Activated B cell treated with CpG ODN at 0.5 μM for 24 hours (primary cell): ENCODE results near the gene IL17RC. TPM values are rescaled to one million over a fixed set of nuclear protein-coding genes. Genes with fewer than 3 reads are reported as not detected.
A peak's percentile ranks its signal among the peaks of the same experiment; 100 is the strongest.

Source experiments
- ATAC-seq: fragments of 200-7000 bp; cut with Tn5 transposase; one replicate; pipeline ENCODE4 v1.10.0; 2021; ENCODE audit warnings: low read depth, mild to moderate bottlenecking, moderate library complexity
- CTCF ChIA-PET: fragments of 350-600 bp; sonication (Branson Sonifier 250); formaldehyde crosslinking; loops from one replicate; lab custom pipeline; 2021; ENCODE audit warnings: antibody characterized with exemption; lab: Charles Lee
- POLR2A ChIA-PET: fragments of 350-600 bp; sonication (Branson Sonifier 250); formaldehyde crosslinking; loops from one replicate; lab custom pipeline; 2021; ENCODE audit warnings: antibody characterized with exemption; lab: Charles Lee
- DNase-seq: peaks from one replicate; pipeline ENCODE4 v3.0.0; 2022
- H3K27ac Mint-ChIP-seq: one replicate; pipeline ENCODE4 v1.8.0; 2020; ENCODE audit warnings: mixed read lengths
- H3K27me3 Mint-ChIP-seq: one replicate; pipeline ENCODE4 v1.8.0; 2021; ENCODE audit warnings: mixed read lengths
- H3K36me3 Mint-ChIP-seq: one replicate; pipeline ENCODE4 v1.8.0; 2021; ENCODE audit warnings: low read depth, mixed read lengths
- H3K4me1 Mint-ChIP-seq: one replicate; pipeline ENCODE4 v1.8.0; 2021; ENCODE audit warnings: mixed read lengths
- H3K4me3 Mint-ChIP-seq: one replicate; pipeline ENCODE4 v1.8.0; 2020; ENCODE audit warnings: mild to moderate bottlenecking, mixed read lengths
- H3K9me3 Mint-ChIP-seq: one replicate; pipeline ENCODE4 v1.8.0; 2020; ENCODE audit warnings: mixed read lengths
- CTCF ChIP-seq: fragments of 200-600 bp; IDR thresholded peaks from one replicate; pipeline ENCODE4 v1.8.0; 2022; ENCODE audit warnings: antibody characterized with exemption, mild to moderate bottlenecking
- intact Hi-C: fragments of 100-400 bp; cut with micrococcal nuclease; formaldehyde crosslinking; loops from one replicate; pipeline ENCODE4 v1.15.1; 2024
- total RNA-seq: library from RNA; stranded (reverse); gene quantifications from 2 replicates; pipeline ENCODE4 v1.2.3, GENCODE V29; 2022

IL17RC gene
- total RNA-seq, 1 donor from 2014 or later, result 0.11 TPM

GRCh38 chr3:9951126-9951525, 34.2 kb downstream of the IL17RC start:
- no peak overlapping the region for H3K27ac Mint-ChIP-seq
- peaks cover 17% of the 10 kb centered on the region for H3K4me1 Mint-ChIP-seq
- CTCF ChIA-PET, result no interaction called here
- H3K36me3 Mint-ChIP-seq, result no peaks in the 10 kb centered on the region
- POLR2A ChIA-PET, result interaction anchor here (0.6 to 2.4 kb wide), 3 partner anchors 18 to 1334 kb away, joined by 6 to 20 read pairs (median 9); partner anchors contain the start of genes CRELD1 and JAGN1
- no peak for DNase-seq
- ATAC-seq, result no peak
- H3K4me3 Mint-ChIP-seq, result peak overlapping the region; percentile 85
- no peaks in the 10 kb centered on the region for H3K9me3 Mint-ChIP-seq
- intact Hi-C loops, result no loop called here
- no peaks in the 10 kb centered on the region for H3K27me3 Mint-ChIP-seq
- TF ChIP-seq CTCF, result no peak

- Mint-ChIP-seq H3K9me3 (no peaks in the 10 kb centered on the region), H3K27me3 (no peaks in the 10 kb centered on the region), H3K27ac (no peak overlapping the region), H3K36me3 (no peaks in the 10 kb centered on the region), H3K4me3 (peak overlapping the region; percentile 85), H3K4me1 (peaks cover 15% of the 10 kb centered on the region)
- intact Hi-C loops, result no loop called here
- no peak for TF ChIP-seq CTCF
- DNase-seq, result no peak
- ChIA-PET CTCF (interaction anchor here (0.8 kb wide), 1 partner anchor 20 kb away, joined by 3 read pairs; no protein-coding TSS in a partner anchor), POLR2A (interaction anchor here (0.6 to 2.4 kb wide), 7 partner anchors 17 to 1334 kb away, joined by 3 to 20 read pairs (median 6); partner anchors contain the start of genes CRELD1, EMC3, JAGN1 and TATDN2)
- no peak for ATAC-seq
Measured at GRCh38 chr3:9951598-9951961, 34.7 kb downstream of the IL17RC start.

- H3K9me3 Mint-ChIP-seq, result no peaks in the 10 kb centered on the region
- no peaks in the 10 kb centered on the region for H3K27me3 Mint-ChIP-seq
- intact Hi-C loops, result loop anchor here (1.0 to 2.0 kb wide), 4 partner anchors 19 to 296 kb away; partner anchors contain the start of genes CRELD1, EMC3 and TATDN2
- H3K36me3 Mint-ChIP-seq, result no peaks in the 10 kb centered on the region
- H3K4me3 Mint-ChIP-seq, result peak within 1 kb of the TSS; percentile 85
- no peak for TF ChIP-seq CTCF
- H3K27ac Mint-ChIP-seq, result no peak within 1 kb of the TSS
- ATAC-seq, result peak; percentile 90
- ChIA-PET CTCF (interaction anchor here (0.6 to 0.9 kb wide), 3 partner anchors 20 to 35 kb away, joined by 3 to 4 read pairs (median 3); partner anchors contain the start of gene EMC3), POLR2A (interaction anchor here (0.6 to 2.4 kb wide), 6 partner anchors 18 to 296 kb away, joined by 3 to 20 read pairs (median 6); partner anchors contain the start of genes CRELD1, EMC3, JAGN1 and TATDN2)
- H3K4me1 Mint-ChIP-seq, result peaks cover 15% of the 10 kb centered on the region
- DNase-seq, result peak; percentile 41
Measured at GRCh38 chr3:9951962-9952805, 35.3 kb downstream of the IL17RC start, which contains the start of gene PRRT3. TSS of gene PRRT3 (minus strand) at chr3:9952408. CDS start at chr3:9950115, 2,293 bp downstream.

- H3K27ac Mint-ChIP-seq, result no peak overlapping the region
Measured at GRCh38 chr3:9955067-9955502, 38.2 kb downstream of the IL17RC start.

More at GRCh38 chr3:9955067-9955502, 38.2 kb downstream of the IL17RC start:
- Mint-ChIP-seq H3K4me1 (peaks cover 15% of the 10 kb centered on the region), H3K4me3 (no peak overlapping the region), H3K27me3 (no peaks in the 10 kb centered on the region), H3K9me3 (no peaks in the 10 kb centered on the region), H3K36me3 (no peaks in the 10 kb centered on the region)
- no peak for DNase-seq
- no peak for ATAC-seq
- intact Hi-C loops, result no loop called here
- no peak for TF ChIP-seq CTCF
- CTCF ChIA-PET, result no interaction called here
- POLR2A ChIA-PET, result interaction anchor here (0.6 to 3.7 kb wide), 2 partner anchors 22 to 485 kb away, joined by 4 to 19 read pairs; partner anchors contain the start of gene CRELD1
